GM18520 (cell line): ENCODE results near the gene SMYD3.
"Not testable (repeated sequence)": the region's sequence is repeated elsewhere in the genome, so short reads cannot be mapped to it uniquely, and the experiment has no call there.

Experiments
- ATAC-seq: cut with Tn5 transposase; IDR thresholded peaks from one replicate; pipeline ENCODE4 v1.9.1; 2021; ENCODE audit not compliant: unreplicated experiment

Gene SMYD3

GRCh38 chr1:246078888-246079252 is 428.2 kb downstream of the SMYD3 start:
- ATAC-seq = no peak

- no peak for ATAC-seq
Measured at GRCh38 chr1:246078126-246078887, 428.8 kb downstream of the SMYD3 start.

GRCh38 chr1:246077476-246077875 is 429.6 kb downstream of the SMYD3 start:
- no peak for ATAC-seq

GRCh38 chr1:246074421-246074820 is 432.7 kb downstream of the SMYD3 start:
- ATAC-seq = no peak

- no peak for ATAC-seq
Measured at GRCh38 chr1:246072456-246072955, 434.6 kb downstream of the SMYD3 start.

GRCh38 chr1:246071981-246072380 is 435.1 kb downstream of the SMYD3 start:
- not testable (repeated sequence) for ATAC-seq

DNA sequence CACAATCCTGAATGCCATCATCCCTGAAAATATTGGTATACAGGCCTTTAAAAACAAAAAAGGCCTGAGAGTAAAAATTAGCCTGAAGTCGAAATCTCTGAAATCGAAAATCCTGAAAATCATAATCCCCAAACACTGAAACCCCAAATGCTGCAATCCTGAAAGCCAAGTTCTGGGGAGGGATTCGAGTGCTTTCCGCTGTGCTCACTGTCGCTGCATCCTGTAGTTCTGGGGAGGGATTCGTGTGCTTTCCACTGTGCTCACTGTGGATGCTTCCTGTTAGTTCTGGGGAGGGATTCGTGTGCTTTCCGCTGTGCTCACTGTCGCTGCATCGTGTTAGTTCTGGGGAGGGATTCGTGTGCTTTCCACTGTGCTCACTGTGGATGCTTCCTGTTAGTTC is 435.5 kb downstream of the SMYD3 start:
- not testable (repeated sequence) for ATAC-seq

DNA sequence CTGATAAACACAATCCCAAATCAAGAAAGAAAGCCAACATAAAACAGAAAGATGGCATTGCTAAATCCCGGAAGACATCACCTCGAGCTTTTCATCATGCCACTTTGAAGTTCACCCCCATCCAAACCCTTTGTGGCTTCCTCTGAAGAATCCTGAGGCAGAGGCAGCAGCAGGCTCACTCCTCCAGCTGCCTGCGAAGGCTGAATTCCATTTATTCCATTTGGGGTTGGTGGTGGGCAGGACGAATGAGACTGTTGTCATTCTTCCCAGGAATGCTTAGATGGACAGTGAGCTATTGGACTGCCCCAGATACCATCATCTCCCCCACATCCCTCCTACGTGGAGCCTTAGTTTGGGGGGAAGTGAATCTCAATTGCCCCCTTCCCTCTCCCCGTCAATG is 437.5 kb downstream of the SMYD3 start:
- no peak for ATAC-seq

DNA sequence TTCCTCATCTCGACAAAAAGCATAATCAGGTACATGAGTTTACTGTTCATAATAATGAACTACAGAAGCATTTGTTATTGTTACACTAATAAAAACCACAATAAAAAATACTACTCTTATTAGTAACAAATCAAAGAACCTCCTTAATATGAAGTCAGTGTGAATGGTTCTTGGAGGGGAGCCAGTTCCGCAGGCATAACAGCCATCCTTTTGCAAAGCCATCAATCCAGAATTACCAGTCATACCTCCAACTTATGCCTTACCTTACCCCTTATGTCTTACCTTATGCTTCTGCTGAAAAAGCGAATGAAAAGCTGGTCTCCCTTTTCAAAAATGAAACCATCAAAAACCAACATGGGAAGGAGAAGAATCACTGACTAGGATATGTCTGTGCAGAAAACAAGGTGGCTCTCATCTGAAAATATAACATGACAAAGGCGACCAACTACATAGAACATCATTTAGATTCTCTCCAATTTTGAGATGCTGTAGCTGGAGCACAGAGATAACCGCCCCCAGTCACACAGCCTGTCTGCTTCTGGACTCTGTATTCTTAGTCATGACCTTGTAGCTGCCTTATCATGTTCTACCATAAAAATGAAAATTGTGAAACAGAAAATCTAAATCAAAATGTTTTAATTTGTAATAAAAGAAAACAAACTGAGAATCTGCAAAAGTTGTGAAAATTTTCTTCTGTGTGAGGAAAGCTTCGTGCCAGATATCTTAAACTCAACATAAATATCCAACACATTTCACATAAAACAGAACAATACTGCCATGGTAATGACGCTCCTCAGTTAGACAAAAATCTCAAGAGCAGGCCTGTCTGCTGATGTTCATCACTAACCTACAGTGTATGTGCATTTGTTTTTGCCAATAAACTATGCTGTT is 438.2 kb downstream of the SMYD3 start:
- ATAC-seq = no peak

GRCh38 chr1:246068217-246068512 is 438.9 kb downstream of the SMYD3 start:
- no peak for ATAC-seq

DNA sequence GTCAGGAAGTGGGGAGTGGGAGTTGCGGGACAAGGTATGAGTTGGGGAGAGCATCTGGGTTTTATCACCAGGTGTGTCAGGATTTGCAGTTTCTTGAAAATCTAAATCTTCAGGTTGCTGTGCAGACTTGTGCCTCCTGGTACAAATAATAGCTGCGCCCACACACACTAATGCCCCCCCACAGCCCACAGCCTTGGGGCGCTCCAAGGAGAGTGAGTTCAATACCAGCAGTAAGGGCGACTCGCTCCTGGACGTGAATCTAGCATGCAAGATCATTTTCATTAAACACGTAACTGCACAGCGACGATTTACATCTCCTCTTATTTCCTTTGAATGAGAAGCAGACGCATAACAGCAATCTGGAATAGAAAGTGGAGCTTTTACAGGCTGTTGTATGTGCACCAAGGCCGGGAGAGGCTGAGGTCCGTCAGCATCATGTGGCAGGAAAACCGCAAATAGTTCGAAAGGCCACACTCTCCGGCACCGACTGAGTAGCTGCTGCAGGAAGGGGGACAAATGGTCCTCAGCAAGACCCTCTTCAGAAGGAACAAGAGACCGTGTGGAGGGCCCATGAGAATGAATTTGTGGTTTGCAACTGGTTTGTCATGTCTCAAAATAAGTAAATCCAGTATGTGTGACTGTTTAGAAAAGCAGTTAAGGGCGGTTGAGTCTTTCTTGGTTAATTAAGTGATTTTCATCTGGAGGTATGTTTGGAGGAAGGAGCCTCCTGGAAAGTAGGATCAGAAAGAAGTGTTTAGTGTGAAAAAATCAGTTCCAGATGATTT is 439.5 kb downstream of the SMYD3 start:
- no peak for ATAC-seq

- ATAC-seq = no peak
Measured at GRCh38 chr1:246066573-246066972, 440.5 kb downstream of the SMYD3 start.

DNA sequence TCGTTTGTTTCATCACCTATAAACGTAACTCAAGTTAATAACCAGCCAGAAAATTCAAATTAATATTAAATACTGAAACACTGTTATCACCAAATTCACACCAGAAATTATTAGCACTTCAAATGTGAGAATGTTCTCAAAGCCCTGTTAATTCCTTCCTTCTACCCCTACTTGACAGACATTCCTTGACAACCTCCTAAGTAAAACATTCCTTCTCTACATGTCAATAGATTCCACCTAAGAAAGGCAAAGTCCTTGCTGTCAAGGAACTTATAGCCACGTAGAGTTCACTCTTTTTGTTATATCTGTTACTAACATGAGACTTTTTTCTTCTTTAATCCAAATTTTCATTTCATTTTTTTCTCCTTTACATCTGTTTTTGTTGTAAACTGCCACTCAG is 441.5 kb downstream of the SMYD3 start:
- no peak for ATAC-seq

GRCh38 chr1:246064891-246065290 is 442.2 kb downstream of the SMYD3 start:
- ATAC-seq = no peak

GRCh38 chr1:246063013-246063616 is 444.0 kb downstream of the SMYD3 start:
- ATAC-seq = no peak

- no peak for ATAC-seq
Measured at GRCh38 chr1:246058466-246058865, 448.6 kb downstream of the SMYD3 start.

DNA sequence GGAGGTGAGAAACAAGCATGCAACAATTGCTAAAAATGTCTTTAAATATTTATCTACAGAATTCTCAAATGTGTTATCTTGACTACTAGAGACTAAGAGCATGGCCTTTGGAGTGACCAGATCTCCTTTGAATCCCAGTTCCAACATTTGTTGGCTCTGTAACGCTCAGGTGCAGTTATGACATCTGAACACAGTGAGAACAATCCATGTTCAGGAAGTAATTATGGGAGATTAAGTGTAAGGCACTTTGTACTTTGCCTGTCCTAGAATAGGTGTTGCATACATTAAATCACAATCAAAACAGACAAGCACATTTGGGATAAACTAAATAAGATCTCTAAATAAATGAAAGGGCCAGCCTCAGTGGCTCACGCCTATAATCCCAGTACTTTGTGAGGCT is 454.5 kb downstream of the SMYD3 start:
- ATAC-seq = no peak

- no peak for ATAC-seq
Measured at GRCh38 chr1:246051909-246052518, 455.1 kb downstream of the SMYD3 start.

- no peak for ATAC-seq
Measured at GRCh38 chr1:246048693-246049092, 458.4 kb downstream of the SMYD3 start.

GRCh38 chr1:246043556-246043955 is 463.5 kb downstream of the SMYD3 start:
- no peak for ATAC-seq

GRCh38 chr1:246041360-246041759 is 465.7 kb downstream of the SMYD3 start:
- ATAC-seq = no peak
